CD4-positive, alpha-beta T cell (primary cell): ENCODE measurements around the gene GPR32. TPM values are rescaled to one million over a fixed set of nuclear protein-coding genes. Genes with fewer than 3 reads are reported as not detected.
A peak's percentile ranks its signal among the peaks of the same experiment; 100 is the strongest.

Experiments used
- ATAC-seq: fragments of 200-7000 bp; cut with Tn5 transposase; one replicate; pipeline ENCODE4 v1.10.0; 2022; ENCODE audit warnings: mild to moderate bottlenecking; ENCODE audit not compliant: poor library complexity
- CTCF ChIA-PET: fragments of 350-600 bp; sonication (Branson Sonifier 250); formaldehyde crosslinking; loops from one replicate; lab custom pipeline; 2021; ENCODE audit warnings: antibody characterized with exemption, inconsistent platforms; lab: Charles Lee
- POLR2A ChIA-PET: fragments of 350-600 bp; sonication (Branson Sonifier 250); formaldehyde crosslinking; loops from one replicate; lab custom pipeline; 2021; ENCODE audit warnings: antibody characterized with exemption, inconsistent platforms; lab: Charles Lee
- DNase-seq, 14 experiments: peaks; one replicate each; pipeline ENCODE4 v3.0.0-alpha.2; 2013 to 2020; ENCODE audit warnings: mixed read lengths in 2 of 14
- H3K27ac ChIP-seq, 2 donors: one replicate each; pipeline versions ENCODE4 v1.5.1 to v1.7.0; 2013; ENCODE audit warnings: low read length in 2 of 2, low read depth in 1 of 2, mild to moderate bottlenecking in 1 of 2
- H3K27me3 ChIP-seq, 2 experiments: 1 replicate in 1 of 2; 2 replicates in 1 of 2; pipeline versions ENCODE4 v1.6.1 to v1.7.0; 2013; ENCODE audit warnings: low read length in 2 of 2, control low read depth in 1 of 2, mild to moderate bottlenecking in 1 of 2, moderate library complexity in 1 of 2; ENCODE audit not compliant: insufficient read depth in 2 of 2, control insufficient read depth in 1 of 2
- H3K36me3 ChIP-seq: one replicate; pipeline ENCODE4 v1.6.1; 2013; ENCODE audit warnings: low read length, control low read depth; ENCODE audit not compliant: insufficient read depth
- H3K4me1 ChIP-seq: one replicate; pipeline ENCODE4 v1.6.1; 2013; ENCODE audit warnings: low read length, control low read depth; ENCODE audit not compliant: insufficient read depth
- H3K4me3 ChIP-seq: one replicate; pipeline ENCODE4 v1.5.1; 2013; ENCODE audit warnings: mild to moderate bottlenecking, low read length, moderate library complexity
- H3K9me3 ChIP-seq, 2 experiments: 1 replicate in 1 of 2; 2 replicates in 1 of 2; pipeline versions ENCODE4 v1.6.1 to v1.7.0; 2013; ENCODE audit warnings: low read length in 2 of 2, mild to moderate bottlenecking in 2 of 2, control low read depth in 1 of 2, moderate library complexity in 1 of 2; ENCODE audit not compliant: control insufficient read depth in 1 of 2, insufficient read depth in 1 of 2
- H3K27ac Mint-ChIP-seq: one replicate; pipeline ENCODE4 v1.8.0; 2020; ENCODE audit warnings: mixed read lengths
- H3K27me3 Mint-ChIP-seq: one replicate; pipeline ENCODE4 v1.8.0; 2021; ENCODE audit warnings: mixed read lengths
- H3K36me3 Mint-ChIP-seq: one replicate; pipeline ENCODE4 v1.8.0; 2021; ENCODE audit warnings: low read depth, mixed read lengths
- H3K4me1 Mint-ChIP-seq: one replicate; pipeline ENCODE4 v1.8.0; 2021; ENCODE audit warnings: low read depth, mixed read lengths
- H3K4me3 Mint-ChIP-seq: one replicate; pipeline ENCODE4 v1.8.0; 2020; ENCODE audit warnings: mild to moderate bottlenecking, mixed read lengths
- H3K9me3 Mint-ChIP-seq: one replicate; pipeline ENCODE4 v1.8.0; 2020; ENCODE audit warnings: mixed read lengths
- CTCF ChIP-seq: fragments of 200-600 bp; IDR thresholded peaks from one replicate; pipeline ENCODE4 v1.8.0; 2022; ENCODE audit warnings: antibody characterized with exemption, mild to moderate bottlenecking
- intact Hi-C, 2 experiments: fragments of 100-400 bp; cut with DNase I in 1 of 2; cut with micrococcal nuclease in 1 of 2; formaldehyde crosslinking; loops; one replicate each; pipeline versions ENCODE4 v1.15.1 to v1.9.0; 2023 to 2025; cut with DNase I, micrococcal nuclease
- total RNA-seq, 174 experiments: library from RNA in 2 of 174; stranded (reverse) in 2 of 174; gene quantifications; one replicate each; pipeline ENCODE4 v1.2.3 and lab custom pipeline; 2021 to 2026

Gene GPR32
- total RNA-seq, 2 experiments from 2014 or later = not detected

- ATAC-seq (no peak), DNase-seq (no peak)
- Histone ChIP-seq H3K4me3 (no peak overlapping the region), H3K27ac (no peak overlapping the region), H3K4me1 (peaks cover 26% of the 10 kb centered on the region), H3K9me3 (no peaks in the 10 kb centered on the region), H3K36me3 (peaks cover 33% of the 10 kb centered on the region), H3K27me3 (no peaks in the 10 kb centered on the region)
- intact Hi-C loops = no loop called here
- ChIA-PET POLR2A (no interaction called here), CTCF (no interaction called here)
- Mint-ChIP-seq H3K27me3 (no peaks in the 10 kb centered on the region), H3K27ac (no peak overlapping the region), H3K4me1 (peaks cover 25% of the 10 kb centered on the region), H3K36me3 (peaks cover 53% of the 10 kb centered on the region), H3K9me3 (no peaks in the 10 kb centered on the region), H3K4me3 (no peak overlapping the region)
- TF ChIP-seq CTCF = no peak
Observed at GRCh38 chr19:50799547-50799851, 29.2 kb downstream of the GPR32 start.

DNA sequence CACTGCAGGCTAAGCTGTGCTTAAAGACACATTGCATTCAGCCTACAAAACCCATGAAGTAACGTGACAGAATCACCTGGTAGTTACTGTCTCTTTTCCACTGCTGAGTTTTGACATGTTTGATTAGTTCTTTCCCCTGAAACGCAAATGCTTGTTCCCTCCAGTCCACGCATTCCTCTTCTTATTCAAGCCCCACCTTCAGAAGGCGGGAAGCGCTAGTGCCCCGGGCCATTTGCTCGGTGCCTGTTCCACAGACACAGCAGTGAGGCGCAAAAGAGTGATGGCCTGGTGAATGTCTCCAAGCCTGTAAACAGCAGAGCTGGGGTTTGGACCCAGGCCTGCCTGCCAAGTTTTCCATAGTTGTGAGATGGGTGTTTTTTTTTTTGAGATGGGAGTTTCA is 30.8 kb downstream of the GPR32 start:
- ChIA-PET CTCF (interaction anchor here (0.7 kb wide), 1 partner anchor 77 kb away, joined by 3 read pairs; no protein-coding TSS in a partner anchor), POLR2A (no interaction called here)
- H3K9me3 ChIP-seq = no peaks in the 10 kb centered on the region
- no peak overlapping the region for H3K4me3 ChIP-seq
- H3K27me3 Mint-ChIP-seq = no peaks in the 10 kb centered on the region
- ATAC-seq (no peak), DNase-seq (no peak)
- no peaks in the 10 kb centered on the region for H3K9me3 Mint-ChIP-seq
- peak overlapping the region; percentile 62 for H3K4me3 Mint-ChIP-seq
- H3K4me1 Mint-ChIP-seq = peaks cover 36% of the 10 kb centered on the region
- peaks cover 61% of the 10 kb centered on the region for H3K36me3 Mint-ChIP-seq
- no peak for TF ChIP-seq CTCF
- peak overlapping the region; percentile 38 for H3K27ac Mint-ChIP-seq
- intact Hi-C loops = loop anchor here in 1 of 2 experiments (5.0 to 10.0 kb wide), 3 partner anchors 369 to 1716 kb away; partner anchors contain the start of genes MYBPC2, SNRNP70 and SPACA6
- H3K36me3 ChIP-seq = peaks cover 33% of the 10 kb centered on the region
- H3K27ac ChIP-seq = no peak overlapping the region
- H3K27me3 ChIP-seq = no peaks in the 10 kb centered on the region
- peaks cover 31% of the 10 kb centered on the region for H3K4me1 ChIP-seq

DNA sequence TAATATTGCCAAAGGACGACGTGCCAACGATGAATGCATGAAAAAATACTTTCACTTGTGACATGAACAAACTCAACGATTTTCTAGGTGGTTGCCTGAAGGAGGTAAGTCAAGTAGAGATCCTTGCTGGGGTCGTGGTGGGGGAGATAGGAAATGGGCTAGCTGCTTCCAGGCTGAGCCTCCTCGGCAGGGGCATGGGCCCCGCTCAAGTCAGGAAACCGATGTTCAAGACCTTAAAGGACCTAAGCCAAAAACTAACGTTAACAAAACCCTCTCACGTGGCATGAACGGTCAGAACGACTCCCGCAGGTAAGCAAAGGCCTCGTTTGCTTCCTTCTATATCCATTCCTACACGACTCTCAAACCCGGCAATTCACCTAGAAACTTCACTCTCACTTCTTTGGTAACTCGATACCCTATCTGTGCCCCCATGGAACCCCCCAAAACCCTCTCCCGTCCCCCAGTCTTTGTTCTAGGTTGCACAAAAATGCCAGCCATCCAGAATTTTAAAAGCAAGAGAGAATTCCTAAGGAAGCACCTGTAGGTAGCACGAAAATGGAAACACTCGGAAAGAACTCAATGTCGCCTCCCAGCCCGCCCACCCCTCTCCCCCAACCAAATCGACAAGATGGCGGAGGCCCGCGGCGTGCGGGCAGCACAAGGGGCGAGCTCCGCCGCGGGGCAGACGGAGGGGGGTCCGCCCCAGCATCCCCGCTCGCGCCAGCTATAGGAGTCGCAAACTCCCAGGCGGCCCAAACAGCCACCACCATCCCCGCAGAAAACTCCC is 33.6 kb downstream of the GPR32 start:
- peak overlapping the region; percentile 99 to 100 for H3K27ac ChIP-seq
- H3K36me3 Mint-ChIP-seq = peaks cover 45% of the 10 kb centered on the region
- DNase-seq (peak in 7 of 14 experiments; percentile 4 to 59 (median 19)), ATAC-seq (no peak)
- H3K4me1 ChIP-seq = peaks cover 31% of the 10 kb centered on the region
- peak overlapping the region; percentile 99 for H3K4me3 Mint-ChIP-seq
- H3K9me3 Mint-ChIP-seq = no peaks in the 10 kb centered on the region
- TF ChIP-seq CTCF = no peak
- H3K4me3 ChIP-seq = peak overlapping the region; percentile 91
- H3K4me1 Mint-ChIP-seq = peaks cover 38% of the 10 kb centered on the region
- no peaks in the 10 kb centered on the region for H3K9me3 ChIP-seq
- no peaks in the 10 kb centered on the region for H3K27me3 Mint-ChIP-seq
- intact Hi-C loops = loop anchor here (1.0 to 10.0 kb wide), 7 partner anchors 293 to 1719 kb away; partner anchors contain the start of genes JOSD2 (in 2 of the 2), CTU1 (in 1 of the 2), MYBPC2 (in 1 of the 2) and POLD1 (in 1 of the 2)
- H3K27me3 ChIP-seq = no peaks in the 10 kb centered on the region
- peak overlapping the region; percentile 97 for H3K27ac Mint-ChIP-seq
- POLR2A ChIA-PET = interaction anchor here (1.2 to 1.9 kb wide), 5 partner anchors 20 to 475 kb away, joined by 3 to 20 read pairs (median 9); partner anchors contain the start of genes JOSD2 and KCNC3
- peaks cover 16% of the 10 kb centered on the region for H3K36me3 ChIP-seq
- CTCF ChIA-PET = no interaction called here
